Mucosa of descending colon (tissue), 3 donors: ENCODE measurements around the gene TTC27. TPM values are rescaled to one million over a fixed set of nuclear protein-coding genes. Genes with fewer than 3 reads are reported as not detected.
"Not testable (repeated sequence)": the region's sequence is repeated elsewhere in the genome, so short reads cannot be mapped to it uniquely, and the experiment has no call there.

Experiments used
- ATAC-seq: fragments of 200-7000 bp; cut with Tn5 transposase; one replicate; pipeline ENCODE4 v1.9.1; 2020; ENCODE audit warnings: mild to moderate bottlenecking, moderate library complexity
- DNase-seq, 3 donors: peaks; one replicate each; pipeline ENCODE4 v3.0.0-alpha.2; 2020
- H3K36me3 ChIP-seq: fragments of 200-600 bp; one replicate; pipeline ENCODE4 v1.8.0; 2021; ENCODE audit warnings: low read depth, mild to moderate bottlenecking
- H3K4me1 ChIP-seq: fragments of 200-600 bp; one replicate; pipeline ENCODE4 v1.8.0; 2021; ENCODE audit warnings: low read depth, mild to moderate bottlenecking
- H3K4me3 ChIP-seq: fragments of 200-600 bp; one replicate; pipeline ENCODE4 v1.8.0; 2021; ENCODE audit warnings: mild to moderate bottlenecking
- H3K9me3 ChIP-seq: fragments of 200-600 bp; one replicate; pipeline ENCODE4 v1.8.0; 2021; ENCODE audit warnings: mild to moderate bottlenecking
- intact Hi-C, 2 donors: fragments of 100-400 bp; cut with DNase I in 1 of 2; cut with micrococcal nuclease in 1 of 2; formaldehyde crosslinking; loops; one replicate each; pipeline versions ENCODE4 v1.11.0 to v1.11.1; 2022; cut with DNase I, micrococcal nuclease
- total RNA-seq, 3 donors: library from RNA; stranded (reverse); fragmentation: NEBNext Ultra II Directional in 2 of 3; extraction: Animal tissue kit (Norgen Biotek cat#: 25700) in 2 of 3; gene quantifications; one replicate each; pipeline versions ENCODE4 v1.2.1 to v1.2.4, GENCODE V29; 2021 to 2023
- TF ChIP-seq, protein P1 (sequence below): fragments of 200-600 bp; IDR thresholded peaks from one replicate; pipeline ENCODE4 v1.8.0; 2022; ENCODE audit warnings: antibody characterized with exemption, mild to moderate bottlenecking
- donor health status: DM: no; HTN: no; CAD: no; lungs with moderate emphysema.
- donor health status: DM: no; HTN: no; CAD: no.
- donor health status: DM: no; HTN: yes; CAD: no.

The TTC27 gene
- total RNA-seq, 3 donors from 2014 or later = 10.2 to 13.3 (median 12.4) TPM

GRCh38 chr2:32719933-32720716, 92.3 kb downstream of the TTC27 start:
- TF ChIP-seq, protein P1, sequence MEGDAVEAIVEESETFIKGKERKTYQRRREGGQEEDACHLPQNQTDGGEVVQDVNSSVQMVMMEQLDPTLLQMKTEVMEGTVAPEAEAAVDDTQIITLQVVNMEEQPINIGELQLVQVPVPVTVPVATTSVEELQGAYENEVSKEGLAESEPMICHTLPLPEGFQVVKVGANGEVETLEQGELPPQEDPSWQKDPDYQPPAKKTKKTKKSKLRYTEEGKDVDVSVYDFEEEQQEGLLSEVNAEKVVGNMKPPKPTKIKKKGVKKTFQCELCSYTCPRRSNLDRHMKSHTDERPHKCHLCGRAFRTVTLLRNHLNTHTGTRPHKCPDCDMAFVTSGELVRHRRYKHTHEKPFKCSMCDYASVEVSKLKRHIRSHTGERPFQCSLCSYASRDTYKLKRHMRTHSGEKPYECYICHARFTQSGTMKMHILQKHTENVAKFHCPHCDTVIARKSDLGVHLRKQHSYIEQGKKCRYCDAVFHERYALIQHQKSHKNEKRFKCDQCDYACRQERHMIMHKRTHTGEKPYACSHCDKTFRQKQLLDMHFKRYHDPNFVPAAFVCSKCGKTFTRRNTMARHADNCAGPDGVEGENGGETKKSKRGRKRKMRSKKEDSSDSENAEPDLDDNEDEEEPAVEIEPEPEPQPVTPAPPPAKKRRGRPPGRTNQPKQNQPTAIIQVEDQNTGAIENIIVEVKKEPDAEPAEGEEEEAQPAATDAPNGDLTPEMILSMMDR = no peak
- intact Hi-C loops = no loop called here
- H3K4me3 ChIP-seq = no peak overlapping the region
- ATAC-seq (no peak), DNase-seq (no peak)
- no peaks in the 10 kb centered on the region for H3K4me1 ChIP-seq
- no peaks in the 10 kb centered on the region for H3K36me3 ChIP-seq
- H3K9me3 ChIP-seq = no peaks in the 10 kb centered on the region

DNA sequence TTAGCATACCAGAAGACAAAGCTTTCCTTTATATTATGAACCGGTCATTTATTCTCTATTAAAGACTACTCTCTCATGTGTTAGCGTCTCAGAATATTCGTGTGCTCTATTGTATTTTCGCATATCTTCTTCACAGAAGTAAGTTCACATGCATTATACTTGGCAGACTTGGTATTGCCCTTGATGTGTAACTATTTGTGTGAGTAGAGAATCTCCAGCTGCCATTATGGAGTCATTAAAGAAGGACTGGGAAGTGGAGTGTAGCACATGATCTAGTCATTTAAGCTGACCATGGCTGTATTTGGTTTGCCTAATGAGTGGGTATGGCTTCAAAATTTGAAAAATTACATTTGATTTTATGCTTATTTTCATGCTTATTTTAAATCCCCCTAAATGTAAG, 92.9 kb downstream of the TTC27 start:
- Histone ChIP-seq H3K4me3 (no peak overlapping the region), H3K4me1 (no peaks in the 10 kb centered on the region), H3K9me3 (no peaks in the 10 kb centered on the region), H3K36me3 (no peaks in the 10 kb centered on the region)
- TF ChIP-seq, protein P1 = no peak
- DNase-seq = no peak
- no peak for ATAC-seq
- intact Hi-C loops = no loop called here

DNA sequence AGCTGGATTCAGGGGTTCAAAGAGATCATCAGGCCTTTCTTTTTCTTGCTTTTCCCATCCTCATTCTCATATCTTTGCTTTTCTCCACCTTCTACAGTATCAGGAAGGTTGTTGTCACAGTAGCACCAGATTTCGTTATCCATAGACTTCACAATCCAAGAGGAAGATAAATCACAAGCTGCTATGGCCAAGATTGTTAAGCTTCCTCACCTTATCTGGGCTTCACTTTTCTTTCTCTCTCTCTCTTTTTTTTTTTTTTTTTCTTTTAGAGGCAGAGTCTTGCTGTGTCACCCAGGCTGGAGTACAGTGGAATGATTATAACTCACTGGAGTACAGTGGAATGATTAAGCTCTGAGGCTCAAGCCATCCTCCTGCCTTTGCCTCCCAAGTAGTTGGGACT, 93.5 kb downstream of the TTC27 start:
- DNase-seq (no peak), ATAC-seq (no peak)
- no peaks in the 10 kb centered on the region for H3K4me1 ChIP-seq
- H3K9me3 ChIP-seq = no peaks in the 10 kb centered on the region
- no peak overlapping the region for H3K4me3 ChIP-seq
- TF ChIP-seq, protein P1 = no peak
- intact Hi-C loops = no loop called here
- no peaks in the 10 kb centered on the region for H3K36me3 ChIP-seq

DNA sequence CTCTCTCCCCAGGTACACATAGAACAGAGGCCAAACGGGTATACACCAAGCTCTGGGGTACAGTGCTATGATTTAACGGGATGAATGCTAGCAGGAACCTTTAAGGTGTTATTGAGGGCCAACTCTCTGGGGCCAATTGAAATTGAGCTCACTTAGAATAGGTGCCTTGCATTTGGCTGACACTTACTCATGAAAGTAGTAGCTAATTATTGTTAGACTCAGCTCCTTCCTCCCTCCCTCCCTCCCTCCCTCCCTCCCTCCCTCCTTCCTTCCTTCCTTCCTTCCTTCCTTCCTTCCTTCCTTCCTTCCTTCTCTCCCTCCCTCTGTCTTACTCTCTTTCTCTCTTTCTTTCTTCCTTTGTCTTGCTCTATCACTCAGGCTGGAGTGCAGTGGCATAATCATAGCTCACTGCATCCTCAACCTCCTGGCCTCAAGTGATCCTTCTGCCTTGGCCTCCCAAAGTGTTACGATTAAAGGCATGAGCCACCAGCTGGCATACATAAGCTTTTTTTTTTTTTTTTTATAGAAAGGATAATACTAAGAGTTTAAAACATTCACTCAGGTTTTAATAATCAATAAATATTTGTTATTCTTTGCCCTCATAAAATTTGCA, 95.7 kb downstream of the TTC27 start:
- ATAC-seq = no peak
- intact Hi-C loops = no loop called here
- H3K4me3 ChIP-seq = no peak overlapping the region
- TF ChIP-seq, protein P1 = no peak
- H3K9me3 ChIP-seq = no peaks in the 10 kb centered on the region
- H3K36me3 ChIP-seq = no peaks in the 10 kb centered on the region
- DNase-seq = no peak
- H3K4me1 ChIP-seq = no peaks in the 10 kb centered on the region

DNA sequence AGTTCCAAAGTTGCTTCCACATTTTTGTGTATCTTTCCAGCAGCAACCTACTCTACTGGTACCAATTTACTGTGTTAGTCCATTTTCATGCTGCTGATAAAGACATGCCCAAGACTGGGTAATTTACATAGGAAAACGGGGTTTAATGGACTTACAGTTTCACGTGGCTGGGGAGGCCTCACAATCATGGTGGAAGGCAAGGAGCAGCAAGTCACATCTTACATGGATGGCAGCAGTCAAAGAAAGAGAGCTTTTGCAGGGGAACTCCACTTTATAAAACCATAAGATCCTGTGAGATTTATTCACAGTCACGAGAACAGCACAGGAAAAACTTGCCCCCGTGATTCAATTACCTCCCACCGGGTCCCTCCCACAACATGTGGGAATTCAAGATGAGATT, 98.8 kb downstream of the TTC27 start:
- intact Hi-C loops, ATAC-seq: not testable (repeated sequence)

DNA sequence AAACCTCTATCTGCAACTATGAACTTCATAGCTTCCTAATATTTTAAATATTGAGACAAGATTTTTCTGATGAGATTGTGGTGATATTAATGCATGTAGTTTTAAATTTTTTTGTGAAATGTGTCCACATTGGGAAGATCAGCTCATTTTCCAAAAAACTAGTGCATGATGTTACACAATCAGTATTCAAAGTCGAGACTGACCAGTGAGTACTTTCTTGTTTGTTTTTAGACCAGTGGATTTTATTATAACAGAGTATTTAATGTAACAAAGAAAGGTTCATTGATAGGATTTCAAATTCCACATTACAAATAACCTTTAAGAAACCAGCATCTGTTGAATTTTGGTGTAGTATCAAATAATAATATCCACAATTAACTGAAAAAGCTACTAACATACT, 99.3 kb downstream of the TTC27 start:
- intact Hi-C loops = no loop called here
- no peak for ATAC-seq
- no peaks in the 10 kb centered on the region for H3K9me3 ChIP-seq
- TF ChIP-seq, protein P1 = no peak
- H3K4me1 ChIP-seq = no peaks in the 10 kb centered on the region
- no peak for DNase-seq
- no peak overlapping the region for H3K4me3 ChIP-seq
- H3K36me3 ChIP-seq = no peaks in the 10 kb centered on the region

More for the DNA sequence above, 98.8 kb downstream of the TTC27 start:
- not testable (repeated sequence) for H3K4me3 ChIP-seq, DNase-seq, H3K9me3 ChIP-seq, H3K36me3 ChIP-seq, H3K4me1 ChIP-seq

GRCh38 chr2:32730958-32731357, 103.1 kb downstream of the TTC27 start:
- H3K36me3 ChIP-seq, H3K9me3 ChIP-seq, ATAC-seq, H3K4me3 ChIP-seq, H3K4me1 ChIP-seq, intact Hi-C loops, DNase-seq: not testable (repeated sequence)
